Astrocyte (in vitro differentiated cells and primary cell): Measurements from ENCODE around the gene IDI2. TPM values are rescaled to one million over a fixed set of nuclear protein-coding genes. Genes with fewer than 3 reads are reported as not detected.
"Not testable (repeated sequence)": the region's sequence is repeated elsewhere in the genome, so short reads cannot be mapped to it uniquely, and the experiment has no call there.

ENCODE experiments used
- DNase-seq: peaks from one replicate; pipeline ENCODE4 v3.0.0-alpha.2; 2010; ENCODE audit warnings: low read depth
- FAIRE-seq: peaks from 2 replicates; lab custom pipeline; 2011; peaks lifted over from hg19 to GRCh38; lab: Jason Lieb, UNC
- H2AFZ ChIP-seq: 2 replicates; pipeline ENCODE4 v1.6.0; 2012; ENCODE audit warnings: low read depth, low read length, inconsistent platforms
- H3K27ac ChIP-seq: 2 replicates; pipeline ENCODE4 v1.5.1; 2011; ENCODE audit warnings: low read depth, low read length, inconsistent platforms
- H3K27me3 ChIP-seq: 2 replicates; pipeline ENCODE4 v1.6.0; 2011; ENCODE audit warnings: low read length, inconsistent platforms; ENCODE audit not compliant: insufficient read depth
- H3K36me3 ChIP-seq: 2 replicates; pipeline ENCODE4 v1.5.1; 2011; ENCODE audit warnings: low read length, inconsistent platforms; ENCODE audit not compliant: insufficient read depth
- H3K4me1 ChIP-seq: 2 replicates; pipeline ENCODE4 v1.5.1; 2011; ENCODE audit warnings: low read length, inconsistent platforms; ENCODE audit not compliant: insufficient read depth
- H3K4me2 ChIP-seq: 2 replicates; pipeline ENCODE4 v1.6.0; 2012; ENCODE audit warnings: low read length, inconsistent platforms
- H3K4me3 ChIP-seq: 2 replicates; pipeline ENCODE4 v1.5.1; 2011; ENCODE audit warnings: low read depth, mild to moderate bottlenecking, low read length, inconsistent platforms; ENCODE audit not compliant: insufficient read depth
- H3K79me2 ChIP-seq: 2 replicates; pipeline ENCODE4 v1.6.0; 2012; ENCODE audit warnings: mild to moderate bottlenecking, low read length, inconsistent platforms; ENCODE audit not compliant: insufficient read depth
- H3K9ac ChIP-seq: 2 replicates; pipeline ENCODE4 v1.6.0; 2012; ENCODE audit warnings: mild to moderate bottlenecking, low read length, inconsistent platforms
- H3K9me3 ChIP-seq: 2 replicates; pipeline ENCODE4 v1.5.1; 2012; ENCODE audit warnings: low read depth, mild to moderate bottlenecking, low read length, inconsistent platforms; ENCODE audit not compliant: insufficient read depth
- H4K20me1 ChIP-seq: 2 replicates; pipeline ENCODE4 v1.6.0; 2012; ENCODE audit warnings: low read length, inconsistent platforms; ENCODE audit not compliant: insufficient read depth
- H3K27ac Mint-ChIP-seq: one replicate; pipeline ENCODE4 v1.8.0; 2021; ENCODE audit warnings: mild to moderate bottlenecking, mixed read lengths; ENCODE audit not compliant: unreplicated experiment
- H3K27me3 Mint-ChIP-seq: one replicate; pipeline ENCODE4 v1.8.0; 2021; ENCODE audit warnings: low read depth, mixed read lengths; ENCODE audit not compliant: unreplicated experiment
- H3K36me3 Mint-ChIP-seq: one replicate; pipeline ENCODE4 v1.8.0; 2021; ENCODE audit warnings: low read depth, mixed read lengths; ENCODE audit not compliant: unreplicated experiment
- H3K4me1 Mint-ChIP-seq: one replicate; pipeline ENCODE4 v1.8.0; 2021; ENCODE audit warnings: low read depth, mixed read lengths; ENCODE audit not compliant: unreplicated experiment
- H3K4me3 Mint-ChIP-seq: one replicate; pipeline ENCODE4 v1.8.0; 2021; ENCODE audit warnings: mild to moderate bottlenecking, moderate library complexity, mixed read lengths; ENCODE audit not compliant: unreplicated experiment
- H3K9me3 Mint-ChIP-seq: one replicate; pipeline ENCODE4 v1.8.0; 2021; ENCODE audit warnings: mild to moderate bottlenecking, mixed read lengths; ENCODE audit not compliant: unreplicated experiment
- CTCF ChIP-seq: IDR thresholded peaks from 2 replicates; pipeline ENCODE4 v1.5.1; 2011; ENCODE audit warnings: low read depth, mild to moderate bottlenecking, inconsistent platforms, low read length, moderate library complexity; ENCODE audit not compliant: insufficient read depth
- EZH2 ChIP-seq: IDR thresholded peaks from 2 replicates; pipeline ENCODE4 v1.6.1; 2012; ENCODE audit warnings: mild to moderate bottlenecking, low read length, inconsistent platforms; ENCODE audit not compliant: insufficient read depth
- total RNA-seq: library from RNA; stranded (reverse); gene quantifications from 2 replicates; pipeline ENCODE4 v1.2.1, GENCODE V29; 2021

Gene IDI2
- total RNA-seq, 1 donor from 2014 or later = not detected

GRCh38 chr10:1015688-1016087, 10.0 kb downstream of the IDI2 start:
- Mint-ChIP-seq H3K4me1 (no peaks in the 10 kb centered on the region), H3K9me3 (no peaks in the 10 kb centered on the region), H3K27ac (no peak overlapping the region), H3K36me3 (peaks cover 31% of the 10 kb centered on the region), H3K27me3 (no peaks in the 10 kb centered on the region), H3K4me3 (no peak overlapping the region)
- FAIRE-seq (no peak), DNase-seq (no peak)
- Histone ChIP-seq H3K79me2 (peaks cover 8% of the 10 kb centered on the region), H3K9me3 (no peaks in the 10 kb centered on the region), H3K36me3 (peaks cover 68% of the 10 kb centered on the region), H3K27me3 (no peaks in the 10 kb centered on the region), H4K20me1 (peaks cover 42% of the 10 kb centered on the region), H2AFZ (no peak overlapping the region), H3K4me2 (no peak overlapping the region), H3K4me3 (no peak overlapping the region), H3K27ac (no peak overlapping the region), H3K9ac (no peak overlapping the region), H3K4me1 (no peaks in the 10 kb centered on the region)
- no peak for TF ChIP-seq EZH2
- no peak for TF ChIP-seq CTCF

DNA sequence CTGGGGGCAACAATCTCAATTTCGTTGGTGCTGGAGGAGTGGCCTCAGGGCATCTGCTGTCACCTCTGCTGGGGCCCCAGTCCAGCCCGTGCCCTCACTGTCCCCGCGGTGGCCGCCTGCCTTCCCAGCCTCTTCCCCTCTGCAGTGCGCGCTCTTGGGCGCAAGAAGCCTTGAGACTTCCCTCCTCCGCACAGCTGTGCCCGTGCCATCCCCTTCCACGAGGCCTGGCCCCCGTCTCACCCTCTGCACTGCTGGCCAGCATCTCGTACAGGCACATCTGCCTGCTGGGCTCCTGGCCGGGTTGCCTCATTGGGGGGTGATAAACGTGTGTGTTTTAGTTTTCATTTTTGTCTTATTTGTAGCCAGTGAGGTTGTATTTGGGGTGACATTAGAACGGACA, 14.0 kb downstream of the IDI2 start:
- no peaks in the 10 kb centered on the region for H3K27me3 ChIP-seq
- no peaks in the 10 kb centered on the region for H3K9me3 ChIP-seq
- DNase-seq = no peak
- H3K27me3 Mint-ChIP-seq = no peaks in the 10 kb centered on the region
- no peak overlapping the region for H3K4me2 ChIP-seq
- peaks cover 35% of the 10 kb centered on the region for H3K36me3 Mint-ChIP-seq
- H3K4me1 ChIP-seq = no peaks in the 10 kb centered on the region
- no peaks in the 10 kb centered on the region for H3K4me1 Mint-ChIP-seq
- H3K4me3 Mint-ChIP-seq = no peak overlapping the region
- no peak overlapping the region for H3K9ac ChIP-seq
- H4K20me1 ChIP-seq = peaks cover 58% of the 10 kb centered on the region
- H3K27ac Mint-ChIP-seq = no peak overlapping the region
- no peak for TF ChIP-seq EZH2
- no peak for TF ChIP-seq CTCF
- H3K4me3 ChIP-seq = no peak overlapping the region
- H3K79me2 ChIP-seq = peaks cover 24% of the 10 kb centered on the region
- peaks cover 73% of the 10 kb centered on the region for H3K36me3 ChIP-seq
- FAIRE-seq = no peak
- no peak overlapping the region for H2AFZ ChIP-seq
- H3K9me3 Mint-ChIP-seq = no peaks in the 10 kb centered on the region
- H3K27ac ChIP-seq = no peak overlapping the region

DNA sequence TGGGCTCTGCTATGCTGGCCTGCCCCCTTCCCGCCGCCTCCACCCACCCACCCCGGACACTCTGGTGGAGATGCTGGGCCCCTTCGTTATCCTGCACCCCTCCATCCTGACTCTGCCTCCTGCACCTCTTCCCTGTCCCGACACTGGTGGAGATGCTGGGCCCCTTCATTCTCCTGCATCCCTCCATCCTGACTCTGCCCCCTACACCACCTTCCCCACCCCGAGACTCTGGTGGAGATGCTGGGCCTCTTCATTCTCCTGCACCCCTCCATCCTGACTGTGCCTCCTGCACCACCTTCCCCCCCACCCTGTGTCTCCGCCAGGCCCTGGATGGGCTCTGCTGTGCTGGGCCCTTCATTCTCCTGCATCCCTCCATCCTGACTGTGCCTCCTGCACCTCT, 15.0 kb downstream of the IDI2 start:
- Histone ChIP-seq H3K27me3 (no peaks in the 10 kb centered on the region), H3K4me1 (no peaks in the 10 kb centered on the region), H3K36me3 (peaks cover 73% of the 10 kb centered on the region), H3K27ac (no peak overlapping the region), H2AFZ (no peak overlapping the region), H3K4me2 (no peak overlapping the region), H3K9me3 (no peaks in the 10 kb centered on the region), H4K20me1 (peaks cover 55% of the 10 kb centered on the region), H3K79me2 (peaks cover 26% of the 10 kb centered on the region), H3K9ac (no peak overlapping the region), H3K4me3 (no peak overlapping the region)
- H3K27ac Mint-ChIP-seq = no peak overlapping the region
- no peak for DNase-seq
- no peak overlapping the region for H3K4me3 Mint-ChIP-seq
- H3K36me3 Mint-ChIP-seq = peaks cover 34% of the 10 kb centered on the region
- FAIRE-seq = no peak
- TF ChIP-seq CTCF = no peak
- TF ChIP-seq EZH2 = no peak
- no peaks in the 10 kb centered on the region for H3K4me1 Mint-ChIP-seq
- H3K27me3 Mint-ChIP-seq = no peaks in the 10 kb centered on the region
- no peaks in the 10 kb centered on the region for H3K9me3 Mint-ChIP-seq

- H3K4me2 ChIP-seq, H3K4me3 Mint-ChIP-seq, H3K4me1 ChIP-seq, H3K27ac Mint-ChIP-seq, H3K4me1 Mint-ChIP-seq, H3K9ac ChIP-seq, H3K27me3 ChIP-seq, H3K9me3 ChIP-seq, H2AFZ ChIP-seq, FAIRE-seq, H3K27me3 Mint-ChIP-seq, DNase-seq, H3K9me3 Mint-ChIP-seq, H3K4me3 ChIP-seq, H3K27ac ChIP-seq: not testable (repeated sequence)
- peaks cover 36% of the 10 kb centered on the region for H3K36me3 Mint-ChIP-seq
- Histone ChIP-seq H4K20me1 (peaks cover 56% of the 10 kb centered on the region), H3K79me2 (peaks cover 31% of the 10 kb centered on the region), H3K36me3 (peaks cover 76% of the 10 kb centered on the region)
Measured at GRCh38 chr10:1009947-1010346, 15.7 kb downstream of the IDI2 start.
